Astrocyte (in vitro differentiated cells and primary cell): ENCODE results near the gene IL9.

ENCODE experiments used
- EZH2 ChIP-seq: IDR thresholded peaks from 2 replicates; pipeline ENCODE4 v1.6.1; 2012; ENCODE audit warnings: mild to moderate bottlenecking, low read length, inconsistent platforms; ENCODE audit not compliant: insufficient read depth
- TF ChIP-seq, protein P1 (sequence below): IDR thresholded peaks from 2 replicates; pipeline ENCODE4 v1.5.1; 2011; ENCODE audit warnings: low read depth, mild to moderate bottlenecking, inconsistent platforms, low read length, moderate library complexity; ENCODE audit not compliant: insufficient read depth

DNA sequence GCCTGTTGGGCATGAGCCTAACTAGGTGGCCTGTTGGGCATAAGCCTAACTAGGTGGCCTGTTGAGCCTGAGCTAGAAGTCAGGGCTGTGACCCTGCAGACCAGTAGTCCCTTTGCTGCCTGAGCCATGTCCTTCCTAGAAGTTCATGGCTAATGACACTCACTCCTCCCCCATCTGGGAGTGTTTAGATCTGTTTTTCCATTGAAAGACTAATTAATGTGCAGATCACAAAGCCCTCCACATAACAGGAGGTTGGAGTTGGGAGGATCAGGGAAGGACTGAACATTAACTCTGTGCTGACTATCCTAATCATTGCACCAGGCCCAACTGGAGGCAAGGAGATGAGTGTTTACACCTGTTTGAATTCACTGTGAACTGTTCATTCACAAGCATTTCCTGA, 33.6 kb downstream of the IL9 start:
- TF ChIP-seq, protein P1, sequence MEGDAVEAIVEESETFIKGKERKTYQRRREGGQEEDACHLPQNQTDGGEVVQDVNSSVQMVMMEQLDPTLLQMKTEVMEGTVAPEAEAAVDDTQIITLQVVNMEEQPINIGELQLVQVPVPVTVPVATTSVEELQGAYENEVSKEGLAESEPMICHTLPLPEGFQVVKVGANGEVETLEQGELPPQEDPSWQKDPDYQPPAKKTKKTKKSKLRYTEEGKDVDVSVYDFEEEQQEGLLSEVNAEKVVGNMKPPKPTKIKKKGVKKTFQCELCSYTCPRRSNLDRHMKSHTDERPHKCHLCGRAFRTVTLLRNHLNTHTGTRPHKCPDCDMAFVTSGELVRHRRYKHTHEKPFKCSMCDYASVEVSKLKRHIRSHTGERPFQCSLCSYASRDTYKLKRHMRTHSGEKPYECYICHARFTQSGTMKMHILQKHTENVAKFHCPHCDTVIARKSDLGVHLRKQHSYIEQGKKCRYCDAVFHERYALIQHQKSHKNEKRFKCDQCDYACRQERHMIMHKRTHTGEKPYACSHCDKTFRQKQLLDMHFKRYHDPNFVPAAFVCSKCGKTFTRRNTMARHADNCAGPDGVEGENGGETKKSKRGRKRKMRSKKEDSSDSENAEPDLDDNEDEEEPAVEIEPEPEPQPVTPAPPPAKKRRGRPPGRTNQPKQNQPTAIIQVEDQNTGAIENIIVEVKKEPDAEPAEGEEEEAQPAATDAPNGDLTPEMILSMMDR: no peak
- TF ChIP-seq EZH2: no peak
